Measurements from ENCODE around the gene ADAMTS9. TPM values are rescaled to one million over a fixed set of nuclear protein-coding genes. Genes with fewer than 3 reads are reported as not detected.

The ADAMTS9 gene
- total and polyA plus RNA-seq, 9 donors: 11.8 to 88.8 (median 29.9) TPM

DNA sequence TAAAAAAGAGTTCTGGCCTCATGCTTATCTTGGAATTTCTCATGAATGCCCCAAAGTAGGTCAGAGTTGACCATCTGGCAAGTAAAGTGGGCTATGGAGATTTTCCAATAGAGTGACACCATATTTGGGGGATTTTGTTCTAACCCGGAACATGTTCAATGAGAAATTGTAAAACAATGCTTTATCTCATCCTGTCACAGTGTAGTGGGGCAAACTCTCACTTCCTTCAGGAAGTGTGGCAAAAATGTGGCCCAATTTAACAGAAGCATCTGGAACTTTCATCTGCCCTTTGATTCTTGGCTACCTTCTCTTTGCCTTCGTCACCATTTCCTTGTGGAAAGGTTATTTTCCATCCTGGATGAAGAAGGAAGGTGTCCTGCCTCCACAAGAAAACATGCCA is 70.8 kb downstream of the ADAMTS9 start:
- Histone ChIP-seq H3K4me3 (no peak overlapping the region), H3K9me3 (no peaks in the 10 kb centered on the region), H3K27me3 (no peaks in the 10 kb centered on the region), H3K36me3 (no peaks in the 10 kb centered on the region), H3K4me1 (ENCODE audit: insufficient read depth) (peaks cover 6% of the 10 kb centered on the region), H3K27ac (no peak overlapping the region)
- TF ChIP-seq POLR2A (IDR thresholded peaks at IDR 0.05) (no peak), EP300 (IDR thresholded peaks at IDR 0.05) (no peak)
- TF ChIP-seq, protein P1, sequence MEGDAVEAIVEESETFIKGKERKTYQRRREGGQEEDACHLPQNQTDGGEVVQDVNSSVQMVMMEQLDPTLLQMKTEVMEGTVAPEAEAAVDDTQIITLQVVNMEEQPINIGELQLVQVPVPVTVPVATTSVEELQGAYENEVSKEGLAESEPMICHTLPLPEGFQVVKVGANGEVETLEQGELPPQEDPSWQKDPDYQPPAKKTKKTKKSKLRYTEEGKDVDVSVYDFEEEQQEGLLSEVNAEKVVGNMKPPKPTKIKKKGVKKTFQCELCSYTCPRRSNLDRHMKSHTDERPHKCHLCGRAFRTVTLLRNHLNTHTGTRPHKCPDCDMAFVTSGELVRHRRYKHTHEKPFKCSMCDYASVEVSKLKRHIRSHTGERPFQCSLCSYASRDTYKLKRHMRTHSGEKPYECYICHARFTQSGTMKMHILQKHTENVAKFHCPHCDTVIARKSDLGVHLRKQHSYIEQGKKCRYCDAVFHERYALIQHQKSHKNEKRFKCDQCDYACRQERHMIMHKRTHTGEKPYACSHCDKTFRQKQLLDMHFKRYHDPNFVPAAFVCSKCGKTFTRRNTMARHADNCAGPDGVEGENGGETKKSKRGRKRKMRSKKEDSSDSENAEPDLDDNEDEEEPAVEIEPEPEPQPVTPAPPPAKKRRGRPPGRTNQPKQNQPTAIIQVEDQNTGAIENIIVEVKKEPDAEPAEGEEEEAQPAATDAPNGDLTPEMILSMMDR (IDR thresholded peaks at IDR 0.05): no peak
- no peak for DNase-seq
- intact Hi-C loops (cut with DNase I): loop anchor here in 2 of 4 donors (10.0 kb wide), 1 partner anchor 68 kb away; the partner anchor contains the start of gene ADAMTS9 (in 2 of the 2)
- 85 to 91% (median 90%) methylated on average over 2 of the region's 2 CpGs for WGBS, 3 donors

DNA sequence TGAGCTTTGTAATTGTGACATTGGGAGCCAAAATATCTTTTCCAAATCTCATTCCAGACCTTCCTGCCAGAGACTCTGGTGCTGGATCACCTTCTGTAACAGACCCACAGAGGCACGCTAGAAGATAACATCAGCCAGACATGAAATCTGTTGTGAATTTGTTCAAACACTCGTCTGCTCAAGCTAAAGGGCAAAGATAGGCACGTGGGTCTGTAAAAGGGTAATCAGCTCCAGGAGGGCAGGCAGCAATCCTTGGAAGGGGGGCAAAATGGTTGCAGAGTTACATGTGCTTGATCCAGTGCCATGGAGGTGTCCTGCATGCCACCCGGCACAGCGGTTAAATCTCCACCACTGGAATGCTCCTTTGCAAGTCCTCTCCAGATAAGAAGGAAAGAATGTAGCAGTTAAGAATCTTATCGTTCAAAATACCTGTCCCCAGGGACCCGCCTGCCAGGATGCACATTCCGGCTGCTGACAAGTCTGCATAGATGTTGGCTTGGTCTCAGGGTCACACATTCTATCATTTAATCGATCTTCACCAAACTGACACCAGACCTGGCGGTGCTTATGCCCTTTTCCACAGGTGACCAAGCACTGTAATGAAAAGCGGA is 74.8 kb downstream of the ADAMTS9 start:
- WGBS, 3 donors: 60 to 63% (median 60%) methylated on average over 11 of the region's 11 CpGs
- intact Hi-C loops (cut with DNase I): loop anchor here in 2 of 4 donors (10.0 kb wide), 1 partner anchor 72 kb away; the partner anchor contains the start of gene ADAMTS9 (in 2 of the 2)

DNA sequence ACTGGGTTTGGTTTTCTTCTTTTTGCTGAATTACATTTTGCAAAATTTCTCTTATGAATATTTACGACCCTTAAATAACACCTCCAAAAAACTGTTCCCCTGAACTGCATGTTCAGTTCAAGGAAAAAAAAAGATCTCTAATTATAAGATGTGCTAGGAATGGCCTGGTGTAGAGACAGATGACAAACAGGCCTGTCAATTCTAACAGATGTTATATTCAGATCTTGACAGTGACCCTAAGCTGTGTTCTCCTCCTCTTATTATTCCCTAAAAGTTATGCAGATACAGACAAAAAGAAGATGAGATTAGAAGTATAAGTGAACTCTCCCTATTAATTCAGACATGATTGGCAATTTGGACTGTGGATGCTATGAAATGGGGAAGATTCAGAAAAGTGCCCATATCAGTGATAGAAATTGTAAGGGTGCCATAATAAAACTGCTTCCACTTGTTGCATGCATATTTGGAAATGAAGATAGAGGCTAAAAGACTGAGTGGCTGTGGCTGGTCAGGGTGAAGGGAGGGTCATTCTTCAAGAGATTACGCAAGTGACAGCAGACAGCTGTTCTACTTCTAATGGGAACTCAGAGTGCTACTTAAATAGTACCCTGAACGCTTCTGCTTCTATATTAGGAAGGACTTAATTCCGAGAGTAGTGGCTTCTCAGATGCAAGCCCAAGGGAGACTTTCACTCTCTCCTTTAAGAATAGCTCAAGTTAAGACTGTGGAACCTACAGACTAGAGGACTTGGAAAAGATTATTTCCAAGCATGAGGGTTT is 75.5 kb downstream of the ADAMTS9 start:
- no peaks in the 10 kb centered on the region for H3K27me3 ChIP-seq
- TF ChIP-seq, protein P1 (IDR thresholded peaks at IDR 0.05): no peak
- peak; percentile 67 for TF ChIP-seq EP300 (IDR thresholded peaks at IDR 0.05)
- no peaks in the 10 kb centered on the region for H3K9me3 ChIP-seq
- WGBS, 3 donors: 36 to 50% (median 40%) methylated on average over 4 of the region's 4 CpGs
- intact Hi-C loops (cut with DNase I): loop anchor here in 2 of 4 donors (10.0 kb wide), 1 partner anchor 73 kb away; the partner anchor contains the start of gene ADAMTS9 (in 2 of the 2)
- peaks cover 6% of the 10 kb centered on the region for H3K4me1 ChIP-seq (ENCODE audit: insufficient read depth)
- DNase-seq: peak in 2 of 5 donors; percentile 55 to 70
- H3K36me3 ChIP-seq: no peaks in the 10 kb centered on the region
- H3K4me3 ChIP-seq: no peak overlapping the region
- H3K27ac ChIP-seq: peak overlapping the region in 1 of 2 donors; percentile 21

More for the DNA sequence above, 74.8 kb downstream of the ADAMTS9 start:
- H3K9me3 ChIP-seq: no peaks in the 10 kb centered on the region
- H3K36me3 ChIP-seq: no peaks in the 10 kb centered on the region
- peaks cover 6% of the 10 kb centered on the region for H3K4me1 ChIP-seq (ENCODE audit: insufficient read depth)
- no peak for DNase-seq
- TF ChIP-seq, protein P1 (IDR thresholded peaks at IDR 0.05): no peak
- TF ChIP-seq EP300 (IDR thresholded peaks at IDR 0.05): no peak
- no peak for TF ChIP-seq POLR2A (IDR thresholded peaks at IDR 0.05)
- no peaks in the 10 kb centered on the region for H3K27me3 ChIP-seq
- no peak overlapping the region for H3K4me3 ChIP-seq
- peak overlapping the region in 1 of 2 donors; percentile 21 for H3K27ac ChIP-seq

- Histone ChIP-seq H3K9me3 (no peaks in the 10 kb centered on the region), H3K4me1 (ENCODE audit: insufficient read depth) (peaks cover 6% of the 10 kb centered on the region), H3K4me3 (no peak overlapping the region), H3K27me3 (no peaks in the 10 kb centered on the region), H3K27ac (no peak overlapping the region), H3K36me3 (no peaks in the 10 kb centered on the region)
- TF ChIP-seq, protein P1 (IDR thresholded peaks at IDR 0.05): no peak
- no peak for TF ChIP-seq POLR2A (IDR thresholded peaks at IDR 0.05)
- no peak for TF ChIP-seq EP300 (IDR thresholded peaks at IDR 0.05)
- intact Hi-C loops (cut with DNase I): no loop called here
- 92 to 99% (median 96%) methylated on average over 2 of the region's 2 CpGs for WGBS, 3 donors
- no peak for DNase-seq
Observed at GRCh38 chr3:64608741-64609140, 79.1 kb downstream of the ADAMTS9 start.

All from ovary (tissue), 9 donors.